DND-41 (cell line): Measurements from ENCODE around the gene CTDSPL2.

ENCODE experiments used
- EZH2 ChIP-seq: IDR thresholded peaks from 3 replicates; pipeline ENCODE4 v1.6.1; 2012; ENCODE audit warnings: borderline replicate concordance, low read depth, mild to moderate bottlenecking, moderate library complexity, low read length, inconsistent platforms; ENCODE audit not compliant: severe bottlenecking
- TF ChIP-seq, protein P1 (sequence below): IDR thresholded peaks from 2 replicates; pipeline ENCODE4 v1.5.1; 2012; ENCODE audit warnings: borderline replicate concordance, low read length, moderate library complexity, mild to moderate bottlenecking; ENCODE audit not compliant: poor library complexity, severe bottlenecking; ENCODE audit errors: extremely low read depth

DNA sequence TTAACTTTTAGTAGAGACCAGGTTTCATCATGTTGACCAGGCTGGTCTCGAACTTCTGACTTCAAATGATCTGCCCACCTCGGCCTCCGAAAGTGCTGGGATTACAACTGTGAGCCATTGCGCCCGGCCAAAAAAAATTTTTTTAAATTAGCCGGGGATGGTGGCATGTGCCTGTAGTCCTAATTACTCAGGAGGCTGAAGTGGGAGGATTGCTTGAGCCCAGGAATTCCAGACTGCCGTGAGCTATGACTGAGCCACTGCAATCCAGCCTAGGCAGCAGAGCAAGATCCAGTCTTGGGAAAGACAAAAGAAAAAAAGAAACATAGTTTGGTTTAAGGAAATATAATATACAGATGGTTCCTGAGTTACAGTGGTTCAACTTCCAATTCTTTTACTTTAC is 64.6 kb downstream of the CTDSPL2 start:
- TF ChIP-seq, protein P1, sequence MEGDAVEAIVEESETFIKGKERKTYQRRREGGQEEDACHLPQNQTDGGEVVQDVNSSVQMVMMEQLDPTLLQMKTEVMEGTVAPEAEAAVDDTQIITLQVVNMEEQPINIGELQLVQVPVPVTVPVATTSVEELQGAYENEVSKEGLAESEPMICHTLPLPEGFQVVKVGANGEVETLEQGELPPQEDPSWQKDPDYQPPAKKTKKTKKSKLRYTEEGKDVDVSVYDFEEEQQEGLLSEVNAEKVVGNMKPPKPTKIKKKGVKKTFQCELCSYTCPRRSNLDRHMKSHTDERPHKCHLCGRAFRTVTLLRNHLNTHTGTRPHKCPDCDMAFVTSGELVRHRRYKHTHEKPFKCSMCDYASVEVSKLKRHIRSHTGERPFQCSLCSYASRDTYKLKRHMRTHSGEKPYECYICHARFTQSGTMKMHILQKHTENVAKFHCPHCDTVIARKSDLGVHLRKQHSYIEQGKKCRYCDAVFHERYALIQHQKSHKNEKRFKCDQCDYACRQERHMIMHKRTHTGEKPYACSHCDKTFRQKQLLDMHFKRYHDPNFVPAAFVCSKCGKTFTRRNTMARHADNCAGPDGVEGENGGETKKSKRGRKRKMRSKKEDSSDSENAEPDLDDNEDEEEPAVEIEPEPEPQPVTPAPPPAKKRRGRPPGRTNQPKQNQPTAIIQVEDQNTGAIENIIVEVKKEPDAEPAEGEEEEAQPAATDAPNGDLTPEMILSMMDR, result no peak
- TF ChIP-seq EZH2, result no peak
